ENCODE data around the gene AQP3. TPM values are rescaled to one million over a fixed set of nuclear protein-coding genes. Genes with fewer than 3 reads are reported as not detected.
A peak's percentile ranks its signal among the peaks of the same experiment; 100 is the strongest.
"Not testable (repeated sequence)": the region's sequence is repeated elsewhere in the genome, so short reads cannot be mapped to it uniquely, and the experiment has no call there.

The AQP3 gene
- polyA plus RNA-seq, 1 donor: 103 TPM

DNA sequence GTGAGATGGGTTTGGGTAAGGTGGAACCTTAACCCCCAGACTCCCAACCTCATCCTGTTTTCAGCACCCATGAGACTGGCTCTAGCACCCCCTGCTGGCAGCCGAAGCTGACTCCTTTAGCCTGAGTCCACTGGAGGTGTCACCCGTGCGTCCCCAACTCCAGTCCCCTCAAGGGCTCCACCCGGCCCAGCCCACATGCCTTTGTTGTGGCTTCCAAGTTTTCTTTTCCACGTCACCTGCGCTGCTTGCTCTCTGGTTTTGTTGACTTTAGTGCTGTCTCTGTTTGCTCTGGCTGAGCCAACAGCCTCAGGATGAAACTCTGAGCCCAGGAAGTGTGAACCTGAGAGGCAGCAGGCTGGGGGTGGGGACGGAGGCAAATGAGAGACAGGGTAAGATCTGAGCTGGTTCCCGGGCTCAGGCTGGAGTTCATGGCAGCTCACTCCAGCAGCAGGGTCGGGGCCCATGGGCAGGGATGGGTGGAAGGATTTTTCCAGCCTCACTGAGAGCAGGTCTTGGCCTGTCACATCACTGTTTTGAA, 31.8 kb downstream of the AQP3 start:
- DNase-seq: peak; percentile 83 to 90
- no peak overlapping the region for H3K4me3 ChIP-seq (ENCODE audit: low read length)
- H3K36me3 ChIP-seq (ENCODE audit: control insufficient read depth, insufficient read depth, low read length): no peaks in the 10 kb centered on the region
- no CpG with 5 or more reads among the region's 9 CpGs for WGBS (ENCODE audit: insufficient coverage, low lambda C conversion rate)
- H3K27me3 ChIP-seq (ENCODE audit: control insufficient read depth, insufficient read depth, low read length): no peaks in the 10 kb centered on the region
- peaks cover 31% of the 10 kb centered on the region for H3K4me1 ChIP-seq (ENCODE audit: control insufficient read depth, insufficient read depth, low read length)
- no peaks in the 10 kb centered on the region for H3K9me3 ChIP-seq (ENCODE audit: control insufficient read depth, low read depth, low read length)
- H3K27ac ChIP-seq (ENCODE audit: low read length): peak overlapping the region; percentile 42

DNA sequence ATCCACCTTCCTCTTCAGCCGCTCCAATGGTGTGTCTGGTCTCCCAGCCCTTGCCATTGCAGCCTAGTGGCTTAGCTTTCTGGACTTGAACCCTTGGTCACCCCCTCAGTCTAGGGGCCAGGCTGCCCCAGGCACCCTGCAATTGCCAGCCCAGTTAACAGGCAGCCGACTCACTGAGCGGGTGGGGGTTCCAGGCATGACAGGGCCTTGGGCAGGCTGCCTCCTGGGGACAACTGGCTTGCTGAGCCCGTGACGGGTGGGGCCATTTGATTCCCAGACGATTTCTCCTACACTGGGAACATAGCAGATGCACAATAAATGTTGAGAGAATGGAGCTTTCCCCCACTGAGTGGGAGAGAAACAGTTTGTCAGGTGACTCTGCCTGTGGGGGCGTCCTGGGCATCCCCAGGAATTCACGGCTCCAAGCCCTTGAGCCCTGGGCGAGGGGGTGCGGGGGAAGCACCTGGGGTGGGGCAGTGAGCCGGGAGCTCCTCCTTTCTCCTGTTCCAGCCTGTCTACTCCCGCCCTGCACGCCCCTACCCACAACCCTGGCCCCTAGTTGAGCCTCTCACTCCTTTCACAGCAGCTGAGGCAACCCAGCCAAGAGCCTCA, 32.4 kb downstream of the AQP3 start:
- Histone ChIP-seq H3K27ac (ENCODE audit: low read length) (peak overlapping the region; percentile 42), H3K4me3 (ENCODE audit: low read length) (no peak overlapping the region), H3K9me3 (ENCODE audit: control insufficient read depth, low read depth, low read length) (no peaks in the 10 kb centered on the region), H3K36me3 (ENCODE audit: control insufficient read depth, insufficient read depth, low read length) (no peaks in the 10 kb centered on the region), H3K4me1 (ENCODE audit: control insufficient read depth, insufficient read depth, low read length) (peaks cover 31% of the 10 kb centered on the region), H3K27me3 (ENCODE audit: control insufficient read depth, insufficient read depth, low read length) (no peaks in the 10 kb centered on the region)
- WGBS (ENCODE audit: insufficient coverage, low lambda C conversion rate): no CpG with 5 or more reads among the region's 13 CpGs
- peak in 1 of 2 donors; percentile 47 for DNase-seq

DNA sequence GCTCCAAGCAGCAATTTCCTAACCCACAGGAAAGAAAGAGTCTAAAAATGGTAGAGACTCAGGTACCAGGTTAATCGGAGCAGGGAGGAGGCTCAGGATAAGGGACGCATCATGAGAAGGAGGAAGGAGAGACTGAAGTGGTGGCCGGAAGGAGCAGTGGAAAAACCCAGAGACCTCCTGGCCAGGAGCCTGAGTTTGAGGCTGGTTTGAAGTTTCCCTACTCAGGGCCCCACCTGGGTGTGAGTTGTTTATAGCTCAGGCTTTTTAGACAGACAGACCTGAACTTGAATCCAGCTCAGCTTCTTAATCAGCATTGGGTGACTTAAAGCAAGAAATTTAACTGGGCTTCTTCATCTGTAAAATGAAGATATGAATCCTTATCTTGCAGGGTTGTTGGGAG, 33.1 kb downstream of the AQP3 start:
- Histone ChIP-seq H3K27ac (ENCODE audit: low read length) (peak overlapping the region; percentile 42), H3K27me3 (ENCODE audit: control insufficient read depth, insufficient read depth, low read length) (no peaks in the 10 kb centered on the region), H3K36me3 (ENCODE audit: control insufficient read depth, insufficient read depth, low read length) (no peaks in the 10 kb centered on the region), H3K4me1 (ENCODE audit: control insufficient read depth, insufficient read depth, low read length) (peaks cover 31% of the 10 kb centered on the region), H3K4me3 (ENCODE audit: low read length) (no peak overlapping the region), H3K9me3 (ENCODE audit: control insufficient read depth, low read depth, low read length) (no peaks in the 10 kb centered on the region)
- WGBS (ENCODE audit: insufficient coverage, low lambda C conversion rate): 62% methylated on average over 2 of the region's 3 CpGs
- peak in 1 of 2 donors; percentile 26 for DNase-seq

DNA sequence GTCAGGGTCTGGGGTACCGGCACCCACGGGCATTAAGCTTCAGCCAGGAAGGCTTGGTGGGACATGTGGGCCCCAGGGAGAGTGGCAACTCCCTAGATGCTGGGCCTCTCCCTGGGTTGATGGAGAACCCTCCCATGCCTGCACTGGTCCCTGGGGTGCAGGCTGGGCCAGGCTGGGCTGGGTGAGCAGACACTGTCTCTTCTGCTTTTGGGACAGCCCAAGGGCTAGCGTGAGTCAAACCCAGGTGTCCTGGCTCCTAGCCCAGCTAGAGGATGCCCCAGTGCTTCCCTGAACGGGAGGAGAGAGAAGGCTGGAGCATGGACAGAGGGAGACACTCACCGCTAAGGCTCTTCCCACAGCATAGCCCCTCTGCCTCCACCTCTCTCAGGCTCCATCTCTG, 39.3 kb downstream of the AQP3 start:
- Histone ChIP-seq H3K27ac (ENCODE audit: low read length) (no peak overlapping the region), H3K27me3 (ENCODE audit: control insufficient read depth, insufficient read depth, low read length) (no peaks in the 10 kb centered on the region), H3K4me3 (ENCODE audit: low read length) (no peak overlapping the region), H3K9me3 (ENCODE audit: control insufficient read depth, low read depth, low read length) (no peaks in the 10 kb centered on the region), H3K4me1 (ENCODE audit: control insufficient read depth, insufficient read depth, low read length) (peaks cover 7% of the 10 kb centered on the region), H3K36me3 (ENCODE audit: control insufficient read depth, insufficient read depth, low read length) (no peaks in the 10 kb centered on the region)
- no CpG with 5 or more reads among the region's 5 CpGs for WGBS (ENCODE audit: insufficient coverage, low lambda C conversion rate)
- DNase-seq: no peak

DNA sequence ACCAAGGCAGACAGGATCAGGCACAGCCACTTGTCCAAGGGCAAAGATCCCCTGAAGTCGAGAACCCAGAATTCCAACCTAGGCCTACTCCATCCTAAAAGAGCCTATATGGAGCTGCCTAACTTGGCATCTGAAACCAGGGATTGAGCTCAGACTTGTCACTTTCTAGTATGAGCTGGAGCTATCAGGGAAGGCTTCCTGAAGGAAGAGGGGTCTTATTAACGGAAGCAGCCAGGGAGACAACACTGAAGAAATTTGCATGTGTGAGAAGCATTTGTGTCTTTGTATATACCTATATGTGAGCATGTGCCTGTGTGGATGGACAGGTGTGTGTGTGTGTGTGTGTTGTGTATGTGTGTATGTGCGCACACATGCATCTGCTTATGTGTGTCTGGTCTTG, 40.3 kb downstream of the AQP3 start:
- Histone ChIP-seq H3K36me3 (ENCODE audit: control insufficient read depth, insufficient read depth, low read length) (no peaks in the 10 kb centered on the region), H3K4me3 (ENCODE audit: low read length) (no peak overlapping the region), H3K4me1 (ENCODE audit: control insufficient read depth, insufficient read depth, low read length) (peaks cover 10% of the 10 kb centered on the region), H3K9me3 (ENCODE audit: control insufficient read depth, low read depth, low read length) (no peaks in the 10 kb centered on the region), H3K27me3 (ENCODE audit: control insufficient read depth, insufficient read depth, low read length) (no peaks in the 10 kb centered on the region), H3K27ac (ENCODE audit: low read length) (no peak overlapping the region)
- no peak for DNase-seq
- WGBS (ENCODE audit: insufficient coverage, low lambda C conversion rate): no CpG with 5 or more reads among the region's 3 CpGs

DNA sequence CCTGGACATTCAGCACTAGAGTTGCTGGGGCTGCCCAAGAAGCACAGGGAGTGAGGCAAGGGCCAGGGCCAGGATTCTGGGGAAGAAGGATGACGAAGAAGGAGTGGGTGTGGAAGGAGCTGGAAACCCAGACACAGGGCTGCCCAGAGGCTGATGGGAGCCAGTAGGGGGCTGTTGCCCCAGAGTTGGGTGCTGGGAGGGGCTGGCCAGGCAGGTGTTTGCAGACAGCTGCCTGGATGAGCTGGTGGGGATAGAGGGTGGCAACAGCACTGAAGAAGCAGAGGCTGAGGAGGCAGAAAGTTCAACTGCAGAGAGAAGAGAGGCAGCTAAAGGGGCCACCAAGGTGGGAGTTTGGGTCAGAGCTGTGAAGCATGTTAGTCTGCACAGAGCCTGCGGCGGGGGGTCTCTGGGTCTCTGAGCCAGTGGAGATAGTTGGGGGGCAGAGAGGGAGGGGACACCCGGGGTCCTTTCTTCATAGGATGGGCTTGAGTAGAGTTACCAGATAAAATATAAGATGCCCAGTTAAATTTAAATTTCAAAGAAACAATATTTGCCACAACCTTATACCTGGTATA, 42.5 kb downstream of the AQP3 start:
- H3K27ac ChIP-seq (ENCODE audit: low read length): no peak overlapping the region
- no peaks in the 10 kb centered on the region for H3K36me3 ChIP-seq (ENCODE audit: control insufficient read depth, insufficient read depth, low read length)
- no peaks in the 10 kb centered on the region for H3K27me3 ChIP-seq (ENCODE audit: control insufficient read depth, insufficient read depth, low read length)
- DNase-seq: no peak
- peaks cover 10% of the 10 kb centered on the region for H3K4me1 ChIP-seq (ENCODE audit: control insufficient read depth, insufficient read depth, low read length)
- H3K9me3 ChIP-seq (ENCODE audit: control insufficient read depth, low read depth, low read length): no peaks in the 10 kb centered on the region
- 50% methylated on average over 1 of the region's 4 CpGs for WGBS (ENCODE audit: insufficient coverage, low lambda C conversion rate)
- H3K4me3 ChIP-seq (ENCODE audit: low read length): no peak overlapping the region

DNA sequence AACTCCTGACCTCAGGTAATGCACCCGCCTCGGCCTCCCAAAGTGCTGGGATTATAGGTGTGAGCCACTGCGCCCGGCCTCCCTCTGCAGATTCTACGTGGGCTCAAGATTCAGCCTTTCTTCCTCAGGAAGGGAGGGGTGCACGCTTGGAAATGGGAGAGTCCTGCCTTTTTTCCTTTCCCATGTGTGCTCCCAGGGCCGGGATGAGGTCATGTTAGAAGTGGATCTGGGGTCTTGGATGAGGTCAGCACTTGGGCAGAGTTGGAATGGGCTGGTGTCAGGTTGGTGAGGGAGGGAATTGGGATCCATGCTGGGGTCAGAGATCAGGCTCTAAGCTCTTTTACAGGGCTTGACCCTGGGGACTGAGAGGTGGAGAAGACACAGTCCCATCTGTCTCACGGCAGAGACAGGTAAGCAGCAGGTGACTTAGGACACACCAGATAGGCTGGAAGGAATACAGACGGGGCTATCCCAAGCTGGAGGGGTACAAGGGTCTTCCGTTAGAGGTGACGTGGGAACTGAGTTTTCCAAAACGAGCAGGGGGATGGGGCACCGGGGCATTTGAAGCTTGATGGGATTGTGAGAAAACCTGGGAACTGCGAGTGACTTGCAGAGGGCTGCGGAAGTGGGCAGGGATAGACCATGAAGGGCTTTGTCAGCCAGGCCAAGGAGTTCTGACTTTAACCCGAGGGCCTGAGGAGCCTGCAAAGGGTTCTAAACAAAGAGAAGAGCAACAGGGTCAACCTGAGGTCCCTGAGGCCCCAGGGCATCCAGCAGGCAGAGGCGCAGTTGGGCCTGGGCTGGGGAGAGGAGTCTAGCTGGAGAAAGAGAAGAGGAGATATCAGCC, 43.2 kb downstream of the AQP3 start:
- WGBS (ENCODE audit: insufficient coverage, low lambda C conversion rate): 80% methylated on average over 1 of the region's 17 CpGs
- no peaks in the 10 kb centered on the region for H3K36me3 ChIP-seq (ENCODE audit: control insufficient read depth, insufficient read depth, low read length)
- H3K4me1 ChIP-seq (ENCODE audit: control insufficient read depth, insufficient read depth, low read length): peaks cover 10% of the 10 kb centered on the region
- DNase-seq: no peak
- no peak overlapping the region for H3K4me3 ChIP-seq (ENCODE audit: low read length)
- H3K9me3 ChIP-seq (ENCODE audit: control insufficient read depth, low read depth, low read length): no peaks in the 10 kb centered on the region
- H3K27ac ChIP-seq (ENCODE audit: low read length): no peak overlapping the region
- no peaks in the 10 kb centered on the region for H3K27me3 ChIP-seq (ENCODE audit: control insufficient read depth, insufficient read depth, low read length)

DNA sequence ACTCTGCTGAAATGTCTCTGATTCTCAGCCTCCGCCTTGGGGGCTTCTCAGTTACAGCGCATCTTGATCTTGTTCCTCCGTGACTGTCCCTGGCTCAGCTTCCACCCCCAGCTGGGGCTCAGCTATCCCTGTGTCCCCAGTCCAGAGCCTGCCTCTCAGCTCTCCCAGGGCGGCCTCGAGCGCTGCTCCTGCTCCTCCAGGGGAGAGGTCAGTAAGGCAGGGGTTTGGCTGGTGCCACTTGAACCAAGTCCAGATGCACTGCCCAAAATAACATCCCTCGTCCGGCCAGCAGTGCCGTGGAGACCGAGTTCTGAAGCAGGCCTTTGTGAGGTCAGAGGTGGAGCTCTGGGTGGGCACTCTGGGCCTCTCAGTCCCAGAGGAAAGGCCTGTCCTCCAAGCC, 45.0 kb downstream of the AQP3 start, which contains the start of gene AQP7:
Gene AQP7 (minus strand): TSS at position 198 of the 400 bp plus-strand sequence. CDS start 1,306 bp downstream, outside the sequence.
- not testable (repeated sequence) for H3K4me3 ChIP-seq (ENCODE audit: low read length); H3K27ac ChIP-seq (ENCODE audit: low read length); DNase-seq; H3K36me3 ChIP-seq (ENCODE audit: control insufficient read depth, insufficient read depth, low read length); H3K27me3 ChIP-seq (ENCODE audit: control insufficient read depth, insufficient read depth, low read length); H3K9me3 ChIP-seq (ENCODE audit: control insufficient read depth, low read depth, low read length)
- no CpG with 5 or more reads among the region's 10 CpGs for WGBS (ENCODE audit: insufficient coverage, low lambda C conversion rate)
- peaks cover 10% of the 10 kb centered on the region for H3K4me1 ChIP-seq (ENCODE audit: control insufficient read depth, insufficient read depth, low read length)

DNA sequence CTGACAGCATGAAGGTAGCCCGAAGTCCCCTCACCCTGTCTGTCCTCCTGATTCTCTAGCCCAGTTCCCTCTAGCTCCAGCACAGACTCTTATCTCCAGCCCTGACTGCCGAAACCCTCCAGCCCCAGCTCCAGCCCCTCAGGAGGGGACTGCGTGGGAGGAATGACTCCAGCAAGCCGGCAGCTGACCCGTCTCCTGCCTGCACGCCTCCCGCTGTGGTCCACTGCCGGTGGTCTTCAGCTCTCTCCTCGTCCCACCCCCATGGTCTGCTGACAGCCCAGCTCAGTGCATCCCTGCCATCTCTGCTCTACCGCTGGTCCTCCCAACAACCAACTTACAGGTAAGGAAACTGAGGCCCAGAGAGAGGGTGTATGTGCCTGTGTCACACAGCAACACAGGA, 45.6 kb downstream of the AQP3 start:
- DNase-seq; H3K9me3 ChIP-seq (ENCODE audit: control insufficient read depth, low read depth, low read length); H3K27me3 ChIP-seq (ENCODE audit: control insufficient read depth, insufficient read depth, low read length); H3K4me3 ChIP-seq (ENCODE audit: low read length); H3K27ac ChIP-seq (ENCODE audit: low read length); H3K36me3 ChIP-seq (ENCODE audit: control insufficient read depth, insufficient read depth, low read length): not testable (repeated sequence)
- peaks cover 10% of the 10 kb centered on the region for H3K4me1 ChIP-seq (ENCODE audit: control insufficient read depth, insufficient read depth, low read length)
- no CpG with 5 or more reads among the region's 10 CpGs for WGBS (ENCODE audit: insufficient coverage, low lambda C conversion rate)

DNA sequence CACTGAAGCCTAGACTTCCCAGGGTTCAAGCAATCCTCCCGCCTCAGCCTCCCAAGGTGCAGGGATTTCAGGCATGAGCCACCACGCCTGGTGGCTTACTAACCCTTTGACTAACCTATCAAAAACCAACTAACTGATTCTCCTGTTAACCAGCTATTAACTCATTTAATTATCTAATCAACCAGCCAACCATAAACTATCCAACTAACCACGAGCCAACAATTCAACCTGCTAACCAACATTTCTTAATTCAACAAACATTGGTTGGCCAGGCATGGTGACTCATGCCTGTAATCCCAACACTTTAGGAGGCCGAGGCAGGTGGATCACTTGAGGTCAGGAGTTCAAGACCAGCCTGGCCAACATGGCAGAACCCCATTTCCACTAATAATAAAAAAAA, 48.3 kb downstream of the AQP3 start:
- not testable (repeated sequence) for H3K27ac ChIP-seq (ENCODE audit: low read length); H3K27me3 ChIP-seq (ENCODE audit: control insufficient read depth, insufficient read depth, low read length); H3K4me3 ChIP-seq (ENCODE audit: low read length); DNase-seq; H3K36me3 ChIP-seq (ENCODE audit: control insufficient read depth, insufficient read depth, low read length); H3K9me3 ChIP-seq (ENCODE audit: control insufficient read depth, low read depth, low read length)
- no CpG with 5 or more reads among the region's 4 CpGs for WGBS (ENCODE audit: insufficient coverage, low lambda C conversion rate)
- H3K4me1 ChIP-seq (ENCODE audit: control insufficient read depth, insufficient read depth, low read length): peaks cover 13% of the 10 kb centered on the region
